ENCODE data around the gene AKNA. TPM values are rescaled to one million over a fixed set of nuclear protein-coding genes. Genes with fewer than 3 reads are reported as not detected.

AKNA gene
- total and polyA plus RNA-seq, 2 of the 8 experiments (the other 6 are each of a cell fraction or from before 2014, with no cell fraction given), result 21.0 to 27.4 TPM

DNA sequence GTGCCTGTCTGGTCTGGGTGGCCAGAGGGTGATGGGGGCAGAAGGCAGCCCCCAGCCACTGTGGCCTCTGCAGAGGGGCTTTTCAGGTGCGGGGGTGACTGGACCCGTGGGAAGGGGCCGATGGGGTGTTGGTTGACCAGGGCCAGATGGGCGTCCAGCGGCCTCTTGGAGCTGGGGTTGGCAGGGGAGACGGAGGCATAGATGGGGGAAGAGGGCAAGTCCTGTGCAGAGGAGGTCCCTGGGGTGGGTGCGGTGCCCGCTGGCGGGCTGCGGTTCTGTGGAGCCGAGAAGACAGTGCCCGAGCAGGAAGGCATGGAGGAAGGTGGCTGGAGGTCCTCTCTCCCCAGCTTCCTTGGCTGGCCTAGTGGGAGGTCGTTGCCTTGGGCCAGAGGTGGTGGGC is 18.7 kb upstream of the AKNA start (continued):
- TF ChIP-seq, protein P1, sequence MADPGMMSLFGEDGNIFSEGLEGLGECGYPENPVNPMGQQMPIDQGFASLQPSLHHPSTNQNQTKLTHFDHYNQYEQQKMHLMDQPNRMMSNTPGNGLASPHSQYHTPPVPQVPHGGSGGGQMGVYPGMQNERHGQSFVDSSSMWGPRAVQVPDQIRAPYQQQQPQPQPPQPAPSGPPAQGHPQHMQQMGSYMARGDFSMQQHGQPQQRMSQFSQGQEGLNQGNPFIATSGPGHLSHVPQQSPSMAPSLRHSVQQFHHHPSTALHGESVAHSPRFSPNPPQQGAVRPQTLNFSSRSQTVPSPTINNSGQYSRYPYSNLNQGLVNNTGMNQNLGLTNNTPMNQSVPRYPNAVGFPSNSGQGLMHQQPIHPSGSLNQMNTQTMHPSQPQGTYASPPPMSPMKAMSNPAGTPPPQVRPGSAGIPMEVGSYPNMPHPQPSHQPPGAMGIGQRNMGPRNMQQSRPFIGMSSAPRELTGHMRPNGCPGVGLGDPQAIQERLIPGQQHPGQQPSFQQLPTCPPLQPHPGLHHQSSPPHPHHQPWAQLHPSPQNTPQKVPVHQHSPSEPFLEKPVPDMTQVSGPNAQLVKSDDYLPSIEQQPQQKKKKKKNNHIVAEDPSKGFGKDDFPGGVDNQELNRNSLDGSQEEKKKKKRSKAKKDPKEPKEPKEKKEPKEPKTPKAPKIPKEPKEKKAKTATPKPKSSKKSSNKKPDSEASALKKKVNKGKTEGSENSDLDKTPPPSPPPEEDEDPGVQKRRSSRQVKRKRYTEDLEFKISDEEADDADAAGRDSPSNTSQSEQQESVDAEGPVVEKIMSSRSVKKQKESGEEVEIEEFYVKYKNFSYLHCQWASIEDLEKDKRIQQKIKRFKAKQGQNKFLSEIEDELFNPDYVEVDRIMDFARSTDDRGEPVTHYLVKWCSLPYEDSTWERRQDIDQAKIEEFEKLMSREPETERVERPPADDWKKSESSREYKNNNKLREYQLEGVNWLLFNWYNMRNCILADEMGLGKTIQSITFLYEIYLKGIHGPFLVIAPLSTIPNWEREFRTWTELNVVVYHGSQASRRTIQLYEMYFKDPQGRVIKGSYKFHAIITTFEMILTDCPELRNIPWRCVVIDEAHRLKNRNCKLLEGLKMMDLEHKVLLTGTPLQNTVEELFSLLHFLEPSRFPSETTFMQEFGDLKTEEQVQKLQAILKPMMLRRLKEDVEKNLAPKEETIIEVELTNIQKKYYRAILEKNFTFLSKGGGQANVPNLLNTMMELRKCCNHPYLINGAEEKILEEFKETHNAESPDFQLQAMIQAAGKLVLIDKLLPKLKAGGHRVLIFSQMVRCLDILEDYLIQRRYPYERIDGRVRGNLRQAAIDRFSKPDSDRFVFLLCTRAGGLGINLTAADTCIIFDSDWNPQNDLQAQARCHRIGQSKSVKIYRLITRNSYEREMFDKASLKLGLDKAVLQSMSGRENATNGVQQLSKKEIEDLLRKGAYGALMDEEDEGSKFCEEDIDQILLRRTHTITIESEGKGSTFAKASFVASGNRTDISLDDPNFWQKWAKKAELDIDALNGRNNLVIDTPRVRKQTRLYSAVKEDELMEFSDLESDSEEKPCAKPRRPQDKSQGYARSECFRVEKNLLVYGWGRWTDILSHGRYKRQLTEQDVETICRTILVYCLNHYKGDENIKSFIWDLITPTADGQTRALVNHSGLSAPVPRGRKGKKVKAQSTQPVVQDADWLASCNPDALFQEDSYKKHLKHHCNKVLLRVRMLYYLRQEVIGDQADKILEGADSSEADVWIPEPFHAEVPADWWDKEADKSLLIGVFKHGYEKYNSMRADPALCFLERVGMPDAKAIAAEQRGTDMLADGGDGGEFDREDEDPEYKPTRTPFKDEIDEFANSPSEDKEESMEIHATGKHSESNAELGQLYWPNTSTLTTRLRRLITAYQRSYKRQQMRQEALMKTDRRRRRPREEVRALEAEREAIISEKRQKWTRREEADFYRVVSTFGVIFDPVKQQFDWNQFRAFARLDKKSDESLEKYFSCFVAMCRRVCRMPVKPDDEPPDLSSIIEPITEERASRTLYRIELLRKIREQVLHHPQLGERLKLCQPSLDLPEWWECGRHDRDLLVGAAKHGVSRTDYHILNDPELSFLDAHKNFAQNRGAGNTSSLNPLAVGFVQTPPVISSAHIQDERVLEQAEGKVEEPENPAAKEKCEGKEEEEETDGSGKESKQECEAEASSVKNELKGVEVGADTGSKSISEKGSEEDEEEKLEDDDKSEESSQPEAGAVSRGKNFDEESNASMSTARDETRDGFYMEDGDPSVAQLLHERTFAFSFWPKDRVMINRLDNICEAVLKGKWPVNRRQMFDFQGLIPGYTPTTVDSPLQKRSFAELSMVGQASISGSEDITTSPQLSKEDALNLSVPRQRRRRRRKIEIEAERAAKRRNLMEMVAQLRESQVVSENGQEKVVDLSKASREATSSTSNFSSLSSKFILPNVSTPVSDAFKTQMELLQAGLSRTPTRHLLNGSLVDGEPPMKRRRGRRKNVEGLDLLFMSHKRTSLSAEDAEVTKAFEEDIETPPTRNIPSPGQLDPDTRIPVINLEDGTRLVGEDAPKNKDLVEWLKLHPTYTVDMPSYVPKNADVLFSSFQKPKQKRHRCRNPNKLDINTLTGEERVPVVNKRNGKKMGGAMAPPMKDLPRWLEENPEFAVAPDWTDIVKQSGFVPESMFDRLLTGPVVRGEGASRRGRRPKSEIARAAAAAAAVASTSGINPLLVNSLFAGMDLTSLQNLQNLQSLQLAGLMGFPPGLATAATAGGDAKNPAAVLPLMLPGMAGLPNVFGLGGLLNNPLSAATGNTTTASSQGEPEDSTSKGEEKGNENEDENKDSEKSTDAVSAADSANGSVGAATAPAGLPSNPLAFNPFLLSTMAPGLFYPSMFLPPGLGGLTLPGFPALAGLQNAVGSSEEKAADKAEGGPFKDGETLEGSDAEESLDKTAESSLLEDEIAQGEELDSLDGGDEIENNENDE (IDR thresholded peaks at IDR 0.05; ENCODE audit: insufficient replicate concordance, low read length), result no peak
